NCI-H2171 (cell line): ENCODE results near the gene ZNF318.
"Not testable (repeated sequence)": the region's sequence is repeated elsewhere in the genome, so short reads cannot be mapped to it uniquely, and the experiment has no call there.

Experiments used
- DNase-seq: peaks from one replicate; lab custom pipeline; 2025; lab: John Stamatoyannopoulos, UW

ZNF318 gene

DNA sequence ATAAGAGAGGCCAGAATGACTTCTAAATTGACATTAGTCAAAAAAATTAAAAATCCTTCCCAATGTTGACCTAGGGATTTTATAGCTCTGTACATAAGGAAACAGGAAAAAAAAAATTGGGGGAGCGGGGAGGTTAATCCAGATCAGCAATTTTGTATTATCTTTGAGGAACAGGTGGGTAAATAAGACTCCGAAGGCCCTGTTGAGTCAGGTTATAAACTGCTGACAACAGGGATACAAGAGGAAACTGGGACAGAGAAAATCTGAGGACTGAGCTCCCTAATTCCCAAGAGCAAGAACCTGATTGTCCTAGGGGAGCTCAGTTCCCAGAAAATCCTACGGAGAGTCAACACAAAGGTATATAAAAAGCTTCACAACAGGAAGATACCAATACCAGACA, 34.0 kb downstream of the ZNF318 start:
- no peak for DNase-seq

- peak; percentile 33 for DNase-seq
These were observed 34.9 kb downstream of the ZNF318 start for GRCh38 chr6:43334466-43335095.

GRCh38 chr6:43331891-43332290, 37.6 kb downstream of the ZNF318 start:
- DNase-seq: no peak

DNA sequence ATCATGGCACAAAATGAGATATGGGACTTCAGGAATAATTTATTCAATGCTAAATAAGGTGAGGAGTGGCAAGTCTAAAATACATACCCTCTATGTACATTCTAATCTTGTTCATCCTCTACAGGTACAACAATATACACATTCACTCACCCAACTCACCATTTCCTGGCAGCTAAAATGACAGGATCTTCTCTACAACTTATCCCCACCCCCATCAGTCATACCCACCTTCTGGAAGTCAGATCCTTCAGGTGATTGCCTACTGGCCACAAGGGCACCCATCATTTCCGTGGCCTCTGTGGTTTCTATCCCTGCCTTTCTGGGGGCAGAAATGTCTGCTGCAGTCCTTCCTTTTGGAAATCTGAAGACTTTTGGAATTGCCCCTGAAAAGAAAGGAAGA, 38.0 kb downstream of the ZNF318 start:
- no peak for DNase-seq

DNA sequence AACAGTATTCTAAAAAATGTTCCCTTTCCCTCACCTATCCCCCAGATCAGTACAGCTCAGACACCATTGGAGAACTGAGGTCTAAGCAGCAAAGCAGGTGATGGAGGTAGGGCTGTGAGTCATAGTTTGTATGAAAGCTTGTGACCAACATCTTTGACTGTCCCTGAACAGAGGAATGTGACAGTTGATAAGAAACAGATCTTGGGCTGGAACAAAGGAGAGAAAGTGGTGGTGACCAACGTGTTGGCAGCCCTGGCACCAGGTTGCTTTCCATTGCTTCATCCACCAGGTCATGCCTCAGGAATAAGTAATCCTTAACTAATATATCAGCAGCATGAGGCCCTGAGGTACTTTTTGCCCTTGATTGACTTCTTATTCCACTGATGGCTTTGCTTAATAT, 40.9 kb downstream of the ZNF318 start:
- no peak for DNase-seq

GRCh38 chr6:43325876-43326275, 43.6 kb downstream of the ZNF318 start:
- no peak for DNase-seq

GRCh38 chr6:43318011-43318410, 51.4 kb downstream of the ZNF318 start:
- DNase-seq: no peak

GRCh38 chr6:43313813-43314212, 55.6 kb downstream of the ZNF318 start:
- no peak for DNase-seq

GRCh38 chr6:43311666-43312065, 57.8 kb downstream of the ZNF318 start:
- DNase-seq: no peak

DNA sequence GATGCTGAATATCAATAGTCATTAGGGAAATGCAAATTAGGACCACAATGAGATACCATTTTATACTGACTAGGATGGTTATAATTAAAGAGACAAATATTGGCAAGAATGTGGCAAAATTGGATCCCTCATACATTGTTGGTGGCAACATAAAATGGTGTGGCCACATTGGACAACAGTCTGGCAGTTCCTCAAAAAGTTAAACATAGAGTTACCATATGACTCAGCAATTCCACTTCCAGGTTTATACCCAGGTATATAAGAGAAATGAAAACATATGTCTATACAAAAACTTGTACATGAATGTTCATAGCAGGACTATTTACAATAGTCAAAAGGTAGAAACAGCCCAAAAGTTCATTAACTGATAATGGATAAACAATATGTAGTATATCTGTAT, 58.8 kb downstream of the ZNF318 start:
- DNase-seq: no peak

GRCh38 chr6:43310134-43310533, 59.3 kb downstream of the ZNF318 start:
- DNase-seq: no peak

DNA sequence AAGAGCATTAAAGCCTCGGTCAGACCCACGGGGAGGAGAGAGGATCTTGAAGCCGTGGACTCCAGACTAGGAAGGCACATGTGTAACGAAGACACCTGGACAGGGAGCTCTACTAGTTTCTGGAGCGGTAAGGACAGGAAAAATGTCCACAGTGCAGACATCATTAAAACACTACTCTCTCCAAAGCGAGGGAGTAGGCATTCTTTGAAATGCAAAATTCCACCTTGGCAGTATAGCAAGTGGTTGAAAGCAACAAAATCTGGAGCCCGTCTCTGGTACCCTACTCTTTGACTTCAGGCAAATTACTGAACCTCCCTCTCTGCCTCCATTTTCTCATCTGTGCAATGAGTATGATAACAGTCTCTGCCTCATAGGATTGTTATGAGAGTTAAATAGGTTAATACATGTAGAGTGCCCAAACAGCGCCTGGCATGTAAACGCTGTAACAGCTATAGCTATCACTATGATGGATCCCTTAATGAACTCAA, 60.4 kb downstream of the ZNF318 start:
- no peak for DNase-seq

DNA sequence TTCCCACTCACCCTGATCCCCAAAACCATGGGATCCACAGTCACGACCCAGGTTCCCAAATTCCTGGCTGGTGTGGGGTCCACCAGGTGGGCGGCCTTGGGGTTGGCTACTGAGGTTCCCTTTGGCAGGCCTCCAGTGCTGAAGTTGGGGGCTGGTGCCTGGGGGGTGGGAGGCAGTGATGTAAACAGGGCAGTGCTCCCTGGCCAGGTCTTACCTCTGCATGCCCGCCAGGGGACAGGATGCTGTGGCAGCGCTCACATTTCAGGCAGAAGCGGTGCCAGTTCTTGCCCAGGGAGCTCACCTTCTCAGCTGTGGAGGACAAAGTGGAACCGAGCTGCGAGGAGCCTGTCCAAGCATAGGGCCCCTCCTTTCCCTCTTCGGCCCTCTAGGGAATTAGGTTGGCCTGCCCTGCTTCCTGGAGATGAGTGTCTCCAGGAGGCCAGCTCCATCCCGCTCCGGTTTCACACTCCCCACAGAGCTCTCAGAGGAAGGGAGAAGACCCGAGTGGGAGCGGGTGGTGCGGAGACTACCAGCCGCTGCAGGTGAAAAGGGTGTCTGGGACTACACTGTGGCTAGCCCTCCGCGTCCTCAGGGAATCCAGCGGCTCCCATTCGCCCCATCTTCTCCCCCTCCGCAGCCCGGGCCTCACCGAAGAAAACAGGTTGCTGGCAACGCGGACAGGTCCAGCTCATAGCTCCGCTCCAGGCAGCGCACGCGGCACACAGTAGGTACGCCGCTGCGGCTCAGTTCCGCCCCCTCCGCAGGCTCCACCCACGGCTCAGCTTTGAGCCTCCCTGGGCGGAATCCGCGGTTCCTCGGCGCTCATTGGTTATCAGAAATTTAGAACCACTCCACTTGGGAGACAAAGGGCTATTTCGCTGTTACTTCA, 61.1 kb downstream of the ZNF318 start, which contains the start of gene CRIP3:
Gene CRIP3 (minus strand): TSS at position 726 of the 889 bp plus-strand sequence. CDS start 34 bp downstream, at position 692.
- DNase-seq: peak; percentile 38

DNA sequence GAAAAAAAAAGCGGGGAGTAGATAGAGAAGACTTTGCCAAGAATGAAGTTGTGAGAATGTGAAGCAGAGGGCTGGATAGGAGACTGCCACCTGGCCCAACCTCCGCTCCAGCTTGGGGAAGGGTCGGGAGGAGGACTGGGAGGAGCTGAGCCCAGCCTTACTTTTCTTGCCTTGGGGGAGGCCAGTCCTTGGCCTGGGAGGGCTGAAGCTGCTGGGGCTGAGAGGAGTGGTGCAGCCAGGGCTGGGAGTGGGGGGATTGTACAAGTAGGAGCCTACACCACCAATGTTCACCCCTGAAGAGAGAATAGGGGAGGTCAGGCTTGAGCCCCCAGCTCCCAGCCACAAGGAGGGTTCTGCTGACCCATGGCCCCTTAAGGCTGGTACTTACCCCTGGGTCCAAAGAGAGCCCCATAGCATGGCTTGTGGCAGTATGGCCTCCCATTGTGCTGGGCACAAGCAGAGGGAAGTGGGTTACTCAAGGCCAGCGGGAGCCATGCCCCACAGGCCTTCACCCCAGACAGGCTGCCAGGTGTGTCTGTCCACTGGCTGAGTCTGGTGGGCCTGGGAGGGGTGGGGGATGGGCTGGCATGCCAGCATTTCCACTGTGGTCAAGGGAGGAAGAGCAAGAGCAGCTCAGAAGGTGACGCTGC, 61.9 kb downstream of the ZNF318 start:
- DNase-seq: no peak

GRCh38 chr6:43306086-43306485, 63.4 kb downstream of the ZNF318 start:
- no peak for DNase-seq

DNA sequence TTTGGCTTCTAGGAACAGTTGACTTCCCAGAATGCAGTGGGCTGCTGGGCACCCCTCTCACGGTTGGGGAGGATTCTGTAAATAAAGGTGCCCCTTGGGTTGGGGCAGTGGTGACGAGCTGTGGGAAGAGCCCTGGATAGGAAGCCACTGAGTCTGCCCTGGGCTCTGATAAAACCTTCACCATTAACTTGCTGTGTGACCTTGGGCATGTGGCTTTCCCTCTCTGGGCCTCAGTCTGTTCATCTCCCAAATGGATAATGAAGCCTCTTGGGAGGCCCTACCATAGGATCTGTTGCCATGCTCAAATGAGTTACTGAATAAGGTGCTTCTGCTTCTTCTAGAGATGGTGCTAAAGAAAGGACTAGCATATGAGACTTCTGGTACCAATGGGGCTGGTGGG, 64.6 kb downstream of the ZNF318 start:
- DNase-seq: no peak

DNA sequence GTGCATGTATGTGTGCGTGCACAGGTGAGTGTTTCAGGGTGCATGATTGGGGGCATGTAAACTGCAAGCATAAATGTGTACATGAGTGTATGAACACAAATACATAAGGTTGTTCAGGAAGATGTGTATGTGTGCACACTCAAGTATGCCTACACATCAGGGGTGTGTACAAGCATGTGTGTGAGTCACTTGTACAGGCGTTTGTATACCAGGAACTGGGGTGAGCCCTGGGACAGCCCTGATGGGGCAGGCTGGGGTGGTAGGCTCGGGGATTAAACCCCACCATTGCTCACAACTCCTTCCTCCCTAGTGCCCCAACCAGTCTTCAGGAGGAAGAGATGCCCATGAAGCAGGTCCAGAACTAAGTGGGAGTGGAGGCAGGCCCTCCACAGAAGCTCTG, 65.1 kb downstream of the ZNF318 start:
- no peak for DNase-seq

- no peak for DNase-seq
These were observed 65.6 kb downstream of the ZNF318 start for GRCh38 chr6:43303751-43304331.

DNA sequence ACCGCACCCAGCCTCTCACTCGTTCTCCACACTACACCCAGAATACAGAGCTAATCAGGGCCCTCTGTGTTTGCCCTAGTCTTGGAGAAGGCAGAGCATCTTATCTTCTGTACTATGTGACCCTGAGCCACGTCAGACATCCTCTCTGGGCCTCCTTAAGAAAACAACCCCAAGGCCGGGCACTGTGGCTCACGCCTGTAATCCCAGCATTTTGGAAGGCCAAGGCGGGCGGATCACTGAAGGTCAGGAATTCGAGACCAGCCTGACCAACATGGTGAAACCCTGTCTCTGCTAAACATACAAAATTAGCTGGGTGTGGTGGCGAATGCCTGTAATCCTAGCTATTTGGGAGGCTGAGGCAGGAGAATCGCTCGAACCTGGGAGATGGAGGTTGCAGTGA, 66.4 kb downstream of the ZNF318 start:
- not testable (repeated sequence) for DNase-seq

GRCh38 chr6:43302126-43302525, 67.3 kb downstream of the ZNF318 start:
- DNase-seq: no peak

GRCh38 chr6:43301081-43301870, 68.2 kb downstream of the ZNF318 start:
- no peak for DNase-seq
